GM08714 (cell line): ENCODE data around the gene CTSD.
"Not testable (repeated sequence)": the region's sequence is repeated elsewhere in the genome, so short reads cannot be mapped to it uniquely, and the experiment has no call there.

Experiments
- H3K4me3 ChIP-seq: fragments of 200-500 bp; sonication (Bioruptor generic); 2 replicates; pipeline ENCODE4 v1.5.1; 2014; ENCODE audit warnings: mild to moderate bottlenecking, low read length, inconsistent platforms
- ZNF274 ChIP-seq: IDR thresholded peaks from 2 replicates; pipeline ENCODE4 v1.6.1; 2012; ENCODE audit warnings: mild to moderate bottlenecking, low read depth, low read length

CTSD gene

DNA sequence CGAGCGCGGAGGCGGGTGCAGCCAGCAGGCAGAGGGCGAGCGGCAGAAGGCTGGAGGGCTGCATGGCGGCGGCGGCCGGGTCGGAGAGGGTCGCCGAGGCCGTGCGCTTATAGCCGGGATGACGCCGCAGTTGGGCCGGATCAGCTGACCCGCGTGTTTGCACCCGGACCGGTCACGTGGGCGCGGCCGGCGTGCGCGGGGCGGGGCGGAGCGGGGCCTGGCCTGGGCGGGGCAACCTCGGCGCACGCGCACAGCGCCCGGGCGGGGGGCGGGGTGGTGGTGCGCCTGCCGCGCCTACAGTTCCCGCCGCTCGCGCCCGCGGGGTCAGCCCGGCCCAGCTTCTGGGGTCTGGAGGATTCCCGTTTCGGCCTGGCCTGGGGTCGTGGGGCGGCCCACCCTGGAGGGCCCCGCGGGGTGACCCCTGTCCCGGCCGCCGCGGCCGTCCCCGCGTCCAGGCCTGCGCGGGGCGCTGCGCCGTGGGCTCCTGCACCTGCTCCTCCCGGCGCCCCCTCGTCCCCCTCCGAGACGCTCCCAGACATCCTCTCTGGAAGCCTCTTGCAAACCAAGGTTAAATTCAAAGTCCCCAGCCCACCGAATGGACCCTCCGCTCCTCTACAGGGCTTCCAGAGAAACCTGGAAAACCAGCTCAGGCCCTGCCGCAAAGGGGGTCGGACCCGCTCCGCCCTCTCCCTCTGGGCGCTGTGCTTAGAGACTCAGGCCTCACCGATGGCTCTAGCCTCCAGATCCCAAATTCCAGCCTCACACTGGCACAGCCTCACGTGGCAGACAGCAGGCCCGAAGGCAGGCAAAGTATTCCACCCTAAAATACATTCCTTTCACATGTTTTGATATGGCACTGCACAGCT, at the start of gene CTSD:
TSS of gene CTSD (minus strand) at position 132 of the 866 bp plus-strand sequence. CDS start at position 64, 68 bp downstream.
- no peak for TF ChIP-seq ZNF274
- H3K4me3 ChIP-seq: peak within 1 kb of the TSS; percentile 87

GRCh38 chr11:1813356-1813755, 49.6 kb upstream of the CTSD start:
- H3K4me3 ChIP-seq: not testable (repeated sequence)

GRCh38 chr11:1812801-1813200, 49.1 kb upstream of the CTSD start:
- no peak for TF ChIP-seq ZNF274
- H3K4me3 ChIP-seq: no peak overlapping the region

DNA sequence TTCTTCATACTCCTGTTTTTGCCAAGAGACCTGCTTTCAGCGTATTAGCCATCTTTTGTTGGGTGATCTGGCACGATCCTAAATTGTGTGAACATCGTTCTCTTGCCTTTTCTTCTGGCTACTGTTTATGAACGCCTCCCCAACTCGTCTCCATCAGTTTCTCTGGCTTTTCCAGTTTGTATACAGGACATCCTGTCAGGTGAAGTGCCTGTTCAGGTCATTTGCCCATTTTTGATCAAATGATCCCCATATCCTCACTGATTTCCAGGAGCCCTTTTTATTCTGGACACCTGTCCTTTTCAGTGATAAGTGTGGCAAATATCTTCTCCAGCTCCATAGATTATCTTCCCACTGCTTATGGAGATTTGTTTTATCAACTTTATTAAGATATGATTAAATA, 48.5 kb upstream of the CTSD start:
- no peak overlapping the region for H3K4me3 ChIP-seq
- TF ChIP-seq ZNF274: no peak

GRCh38 chr11:1810761-1811160, 47.0 kb upstream of the CTSD start:
- no peak overlapping the region for H3K4me3 ChIP-seq
- no peak for TF ChIP-seq ZNF274

DNA sequence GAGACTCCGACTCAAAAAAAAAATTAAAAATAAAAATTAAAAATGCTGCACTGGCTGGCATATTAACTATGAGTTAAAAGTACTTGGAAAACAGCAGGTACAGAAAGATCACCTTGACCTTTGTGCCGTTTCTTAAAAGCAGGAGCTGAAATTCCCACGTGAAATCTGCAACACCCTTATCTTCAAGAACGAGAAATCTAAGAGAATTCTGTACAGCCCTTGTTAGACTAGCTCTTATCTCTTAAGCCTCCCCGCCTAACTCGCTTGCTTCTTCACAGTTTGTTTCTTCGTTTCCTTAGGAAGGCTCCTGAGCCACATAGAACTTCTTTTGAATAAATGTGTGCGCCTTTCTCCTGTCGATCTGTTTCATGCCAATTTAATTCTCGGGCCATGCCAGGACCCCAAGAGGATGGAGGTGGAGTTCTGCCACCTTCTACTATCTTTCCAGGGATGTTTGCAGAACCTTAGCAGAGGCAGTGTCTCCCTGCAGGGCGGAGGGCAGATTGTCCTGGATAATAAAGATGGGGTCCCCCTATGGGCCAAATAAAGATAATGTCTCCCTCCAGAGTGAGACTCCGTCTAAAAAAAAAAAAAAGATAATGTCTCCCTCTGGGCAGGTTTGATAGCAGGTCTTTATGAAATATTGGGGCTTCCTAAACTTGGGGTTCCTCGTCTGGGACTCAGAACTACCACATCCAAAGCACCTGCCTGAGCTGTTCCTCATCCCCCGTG, 43.7 kb upstream of the CTSD start:
- TF ChIP-seq ZNF274: no peak
- no peak overlapping the region for H3K4me3 ChIP-seq

- TF ChIP-seq ZNF274: no peak
- H3K4me3 ChIP-seq: no peak overlapping the region
Observed at GRCh38 chr11:1805525-1805924, 41.8 kb upstream of the CTSD start.

- not testable (repeated sequence) for H3K4me3 ChIP-seq
Observed at GRCh38 chr11:1803835-1804519, 40.2 kb upstream of the CTSD start.

- TF ChIP-seq ZNF274: no peak
- no peak overlapping the region for H3K4me3 ChIP-seq
Observed at GRCh38 chr11:1803246-1803645, 39.5 kb upstream of the CTSD start.

GRCh38 chr11:1797391-1798125, 33.8 kb upstream of the CTSD start:
- TF ChIP-seq ZNF274: no peak

DNA sequence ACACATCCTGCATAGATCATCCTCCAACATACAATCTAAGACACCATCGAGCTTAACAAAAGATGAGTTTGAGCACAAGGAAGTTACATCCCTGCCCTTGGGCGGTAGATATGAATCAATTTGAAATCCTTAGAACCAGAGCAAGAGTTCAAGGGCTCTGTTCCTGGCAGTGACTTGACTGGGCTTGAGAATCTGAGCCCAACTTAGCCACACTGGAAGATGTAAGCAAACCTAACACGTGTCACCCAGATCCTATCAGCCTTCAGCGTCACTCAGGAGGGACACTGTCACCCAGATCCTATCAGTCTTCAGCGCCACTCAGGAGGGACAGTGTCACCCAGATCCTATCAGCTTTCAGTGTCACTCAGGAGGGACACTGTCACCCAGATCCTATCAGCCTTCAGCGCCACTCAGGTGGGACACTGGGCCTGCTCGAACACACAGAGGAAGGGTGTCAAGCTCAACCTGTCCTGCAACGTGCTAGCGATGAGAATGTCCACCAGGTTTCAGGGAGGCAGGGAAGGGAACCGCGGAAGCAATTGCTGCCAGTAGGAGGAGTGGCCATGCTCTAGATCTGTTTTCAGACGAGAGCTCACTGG, 32.8 kb upstream of the CTSD start:
- TF ChIP-seq ZNF274: no peak
- no peak overlapping the region for H3K4me3 ChIP-seq

More at GRCh38 chr11:1797391-1798125, 33.8 kb upstream of the CTSD start:
- H3K4me3 ChIP-seq: no peak overlapping the region

GRCh38 chr11:1793081-1793480, 29.4 kb upstream of the CTSD start:
- TF ChIP-seq ZNF274: no peak
- H3K4me3 ChIP-seq: no peak overlapping the region

DNA sequence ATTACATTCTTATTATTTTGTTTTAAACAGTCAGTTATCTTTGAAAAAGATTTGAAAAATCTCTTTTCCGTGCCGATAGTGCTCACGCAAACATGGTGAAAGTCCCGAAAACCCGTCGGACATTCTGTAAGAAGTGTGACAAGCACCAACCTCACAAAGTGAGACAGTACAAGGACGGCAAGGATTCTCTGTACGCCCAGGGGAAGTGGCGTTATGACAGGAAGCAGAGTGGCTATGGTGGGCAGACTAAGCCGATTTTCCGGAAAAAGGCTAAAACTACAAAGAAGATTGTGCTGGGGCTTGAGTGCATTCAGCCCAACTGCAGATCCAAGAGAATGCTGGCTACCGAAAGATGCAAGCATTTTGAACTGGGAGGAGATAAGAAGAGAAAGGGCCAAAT, 28.7 kb upstream of the CTSD start:
- no peak for TF ChIP-seq ZNF274
- no peak overlapping the region for H3K4me3 ChIP-seq

GRCh38 chr11:1791912-1792311, 28.2 kb upstream of the CTSD start:
- TF ChIP-seq ZNF274: no peak
- H3K4me3 ChIP-seq: no peak overlapping the region

GRCh38 chr11:1786466-1786865, 22.7 kb upstream of the CTSD start:
- TF ChIP-seq ZNF274: no peak
- H3K4me3 ChIP-seq: no peak overlapping the region
